Breast epithelium (tissue), 3 donors: Measurements from ENCODE around the gene CLASP1.

Experiments used
- CTCF ChIP-seq, 3 donors: fragments of 450-650 bp; IDR thresholded peaks; one replicate each; pipeline ENCODE4 v1.5.1; 2016 to 2017; ENCODE audit warnings: antibody characterized with exemption in 3 of 3, mild to moderate bottlenecking in 3 of 3, moderate library complexity in 3 of 3
- POLR2A ChIP-seq: fragments of 450-650 bp; IDR thresholded peaks from one replicate; pipeline ENCODE4 v1.6.1; 2016; ENCODE audit warnings: antibody characterized with exemption, mild to moderate bottlenecking, moderate library complexity
- POLR2AphosphoS5 ChIP-seq, 3 donors: sonication (generic); formaldehyde crosslinking; IDR thresholded peaks; one replicate each; pipeline ENCODE4 v1.6.1; 2017; ENCODE audit warnings: antibody characterized with exemption in 3 of 3

- TF ChIP-seq CTCF (IDR thresholded peaks at IDR 0.05) (no peak), POLR2A (no peak), POLR2AphosphoS5 (IDR thresholded peaks at IDR 0.05) (no peak)
Observed at GRCh38 chr2:121345101-121345500, 304.2 kb downstream of the CLASP1 start.
